H1 (cell line): Measurements from ENCODE around the gene SCP2. TPM values are rescaled to one million over a fixed set of nuclear protein-coding genes. Genes with fewer than 3 reads are reported as not detected.

Source experiments
- CTCF ChIA-PET: fragments of 300-600 bp; sonication (Branson Sonifier 250); formaldehyde crosslinking; loops from one replicate; lab custom pipeline; 2021; ENCODE audit not compliant: partially characterized antibody; lab: Charles Lee
- POLR2A ChIA-PET: fragments of 300-600 bp; sonication (Branson Sonifier 250); formaldehyde crosslinking; loops from one replicate; lab custom pipeline; 2021; ENCODE audit warnings: inconsistent platforms; ENCODE audit not compliant: partially characterized antibody; lab: Charles Lee
- DNase-seq, 2 experiments: peaks; one replicate each; pipeline versions ENCODE4 v3.0.0 to v3.0.0-alpha.2; 2010 to 2022; ENCODE audit warnings: low spot score in 2 of 2, low read depth in 1 of 2, mixed read lengths in 1 of 2
- FAIRE-seq: peaks from 2 replicates; lab custom pipeline; 2011; peaks lifted over from hg19 to GRCh38; lab: Jason Lieb, UNC
- H2AFZ ChIP-seq: 2 replicates; pipeline ENCODE4 v1.8.1; 2012; ENCODE audit warnings: low read length, inconsistent platforms
- H2AK5ac ChIP-seq: 2 replicates; pipeline ENCODE4 v1.6.1; 2013; ENCODE audit warnings: low read depth, low read length
- H2BK120ac ChIP-seq: replicated peaks from 2 replicates; pipeline ENCODE3; 2013; ENCODE audit warnings: low read depth, low read length, inconsistent platforms
- H2BK12ac ChIP-seq: 2 replicates; pipeline ENCODE4 v1.6.1; 2013; ENCODE audit warnings: low read depth, low read length
- H2BK15ac ChIP-seq: 2 replicates; pipeline ENCODE4 v1.6.1; 2013; ENCODE audit warnings: low read length
- H2BK20ac ChIP-seq: 2 replicates; pipeline ENCODE4 v1.6.1; 2013; ENCODE audit warnings: low read length
- H2BK5ac ChIP-seq: 2 replicates; pipeline ENCODE4 v1.6.1; 2013; ENCODE audit warnings: low read depth, low read length
- H3K14ac ChIP-seq: 2 replicates; pipeline ENCODE4 v1.6.1; 2013; ENCODE audit warnings: inconsistent platforms; ENCODE audit not compliant: insufficient read length
- H3K18ac ChIP-seq: 2 replicates; pipeline ENCODE4 v1.6.1; 2013; ENCODE audit warnings: low read length; ENCODE audit errors: extremely low read depth
- H3K23ac ChIP-seq: 2 replicates; pipeline ENCODE4 v1.6.1; 2013; ENCODE audit warnings: inconsistent platforms; ENCODE audit not compliant: insufficient read length
- H3K23me2 ChIP-seq: 2 replicates; pipeline ENCODE4 v1.6.1; 2013; ENCODE audit warnings: low read depth, low read length
- H3K27ac ChIP-seq: 2 replicates; pipeline ENCODE4 v1.6.1; 2011; ENCODE audit warnings: low read depth, low read length, inconsistent platforms
- H3K27me3 ChIP-seq, 4 experiments: replicated peaks in 1 of 4; 1 replicate in 1 of 4; 2 replicates in 3 of 4; pipeline versions ENCODE4 v1.6.1 to v1.8.1; 2011 to 2013; ENCODE audit warnings: low read length in 3 of 4, mild to moderate bottlenecking in 3 of 4, inconsistent platforms in 2 of 4, mixed read lengths in 2 of 4, moderate library complexity in 1 of 4; ENCODE audit not compliant: control insufficient read depth in 3 of 4, insufficient read depth in 3 of 4; ENCODE audit errors: extremely low read depth in 1 of 4
- H3K36me3 ChIP-seq, 4 experiments: 2 replicates each; pipeline versions ENCODE4 v1.6.1 to v1.8.1; 2011 to 2013; ENCODE audit warnings: mild to moderate bottlenecking in 4 of 4, low read length in 3 of 4, moderate library complexity in 2 of 4, control low read depth in 1 of 4, inconsistent platforms in 1 of 4; ENCODE audit not compliant: insufficient read depth in 4 of 4, control insufficient read depth in 2 of 4
- H3K4ac ChIP-seq: replicated peaks from 2 replicates; pipeline ENCODE3; 2013; ENCODE audit warnings: low read length, low read depth, mixed read lengths, inconsistent platforms; ENCODE audit not compliant: insufficient read length
- H3K4me1 ChIP-seq, 4 experiments: replicated peaks in 1 of 4; 1 replicate in 1 of 4; 2 replicates in 3 of 4; pipeline versions ENCODE4 v1.6.1 to v1.8.1; 2011 to 2013; ENCODE audit warnings: low read length in 3 of 4, inconsistent platforms in 2 of 4, mixed read lengths in 1 of 4; ENCODE audit not compliant: insufficient read depth in 4 of 4, control insufficient read depth in 3 of 4
- H3K4me2 ChIP-seq, 2 experiments: 2 replicates each; pipeline versions ENCODE4 v1.6.1 to v1.8.1; 2011 to 2013; ENCODE audit warnings: low read depth in 2 of 2, low read length in 2 of 2, control low read depth in 1 of 2, inconsistent platforms in 1 of 2, mild to moderate bottlenecking in 1 of 2; ENCODE audit not compliant: insufficient read depth in 1 of 2
- H3K4me3 ChIP-seq, 4 experiments: fragments of 200-600, 300-600 bp in 1 of 4; sonication (generic), shearing (Covaris generic), sonication (Bioruptor Twin) in 1 of 4; 2 replicates each; pipeline versions ENCODE4 v1.5.1 to v1.8.1; 2011 to 2016; ENCODE audit warnings: low read length in 4 of 4, low read depth in 3 of 4, control low read depth in 2 of 4, inconsistent platforms in 2 of 4, mild to moderate bottlenecking in 2 of 4, mixed read lengths in 1 of 4, moderate library complexity in 1 of 4; ENCODE audit not compliant: insufficient read depth in 2 of 4; ENCODE audit errors: extremely low read depth in 1 of 4
- H3K56ac ChIP-seq: replicated peaks from 2 replicates; pipeline ENCODE3; 2013; ENCODE audit warnings: low read depth, mild to moderate bottlenecking, mixed read lengths, low read length, inconsistent platforms; ENCODE audit not compliant: insufficient read length
- H3K79me1 ChIP-seq: 2 replicates; pipeline ENCODE4 v1.6.1; 2013; ENCODE audit warnings: low read depth, low read length, control low read depth
- H3K79me2 ChIP-seq, 2 experiments: 2 replicates each; pipeline versions ENCODE4 v1.6.1 to v1.8.1; 2012 to 2013; ENCODE audit warnings: low read length in 2 of 2, mild to moderate bottlenecking in 2 of 2, inconsistent platforms in 1 of 2; ENCODE audit not compliant: insufficient read depth in 2 of 2, control insufficient read depth in 1 of 2
- H3K9ac ChIP-seq, 4 experiments: replicated peaks in 1 of 4; 1 replicate in 1 of 4; 2 replicates in 3 of 4; pipeline versions ENCODE4 v1.6.1 to v1.8.1; 2011 to 2013; ENCODE audit warnings: low read depth in 3 of 4, low read length in 3 of 4, control low read depth in 2 of 4, mild to moderate bottlenecking in 2 of 4, moderate library complexity in 2 of 4, inconsistent platforms in 1 of 4; ENCODE audit errors: extremely low read depth in 1 of 4
- H3K9me3 ChIP-seq, 2 experiments: 2 replicates each; pipeline versions ENCODE4 v1.6.1 to v1.8.1; 2012 to 2013; ENCODE audit warnings: mild to moderate bottlenecking in 2 of 2, moderate library complexity in 2 of 2, control low read depth in 1 of 2, inconsistent platforms in 1 of 2, low read depth in 1 of 2, low read length in 1 of 2, mixed read lengths in 1 of 2; ENCODE audit not compliant: insufficient read depth in 2 of 2
- H4K20me1 ChIP-seq, 2 experiments: replicated peaks in 1 of 2; 2 replicates each; pipeline versions ENCODE3 to v1.8.1; 2011 to 2013; ENCODE audit warnings: inconsistent platforms in 2 of 2, low read length in 2 of 2, mild to moderate bottlenecking in 1 of 2; ENCODE audit not compliant: insufficient read depth in 2 of 2, control insufficient read depth in 1 of 2
- H4K5ac ChIP-seq: 2 replicates; pipeline ENCODE4 v1.6.1; 2013; ENCODE audit warnings: low read length, low read depth, mixed read lengths, inconsistent platforms; ENCODE audit not compliant: insufficient read length
- H4K8ac ChIP-seq: 2 replicates; pipeline ENCODE4 v1.8.0; 2013; ENCODE audit warnings: mild to moderate bottlenecking, moderate library complexity, low read length, inconsistent platforms; ENCODE audit not compliant: insufficient read depth; ENCODE audit errors: extremely low read depth
- H4K91ac ChIP-seq: replicated peaks from 2 replicates; pipeline ENCODE3; 2013; ENCODE audit warnings: low read length, mixed read lengths, inconsistent platforms; ENCODE audit not compliant: insufficient read length
- BCL11A ChIP-seq, 2 experiments: IDR thresholded peaks; one replicate each; pipeline ENCODE4 v1.6.1; 2011; ENCODE audit warnings: low read depth in 2 of 2, low read length in 2 of 2, mild to moderate bottlenecking in 2 of 2
- CEBPB ChIP-seq: IDR thresholded peaks from 2 replicates; pipeline ENCODE4 v1.6.1; 2012; ENCODE audit warnings: low read depth, low read length
- CHD2 ChIP-seq: IDR thresholded peaks from 2 replicates; pipeline ENCODE4 v1.6.1; 2012; ENCODE audit warnings: low read length, improper control_type of control experiment
- POLR2AphosphoS5 ChIP-seq: IDR thresholded peaks from 2 replicates; pipeline ENCODE4 v1.6.1; 2011; ENCODE audit warnings: low read depth, low read length
- SIRT6 ChIP-seq: IDR thresholded peaks from one replicate; pipeline ENCODE4 v1.7.1; 2012; ENCODE audit warnings: low read length, inconsistent platforms
- SIX5 ChIP-seq: IDR thresholded peaks from 2 replicates; pipeline ENCODE4 v1.6.1; 2011; ENCODE audit warnings: mild to moderate bottlenecking, low read depth, low read length
- ZNF274 ChIP-seq: IDR thresholded peaks from 2 replicates; pipeline ENCODE4 v1.7.0; 2012; ENCODE audit warnings: low read length, borderline replicate concordance; ENCODE audit errors: extremely low read depth
- WGBS, 2 experiments: shearing (Covaris generic) in 1 of 2; methylation state at CpG; one replicate each; pipeline versions ENCODE4 v1.1.6 to v1.1.7; 2013 to 2015; ENCODE audit warnings: low lambda C conversion rate in 2 of 2, mixed read lengths in 2 of 2, inconsistent platforms in 1 of 2, low coverage in 1 of 2, missing lambda C conversion rate in 1 of 2; ENCODE audit not compliant: insufficient replicate concordance in 2 of 2, insufficient coverage in 1 of 2, insufficient read length in 1 of 2; ENCODE audit errors: extremely low coverage in 1 of 2, missing lambda C conversion rate in 1 of 2; 5-methylcytosine and 5-hydroxymethylcytosine counted together
- polyA plus RNA-seq, 7 experiments: library from polyadenylated mRNA; depleted of rRNA in 3 of 7; stranded (reverse) in 5 of 7; unstranded in 2 of 7; fragments of >200 nt in 5 of 7; fragments of 200-250 nt in 2 of 7; gene quantifications; 1 replicate in 5 of 7; 2 replicates in 1 of 7; 4 replicates in 1 of 7; pipeline versions ENCODE4 v1.2.1 to v1.2.3, GENCODE V29; 2011 to 2013; ENCODE audit warnings: missing spikeins in 2 of 7, mixed read lengths in 2 of 7
- total RNA-seq: library from RNA; stranded (reverse); fragmentation: NEBNext Ultra II Directional; extraction: Animal tissue kit (Norgen Biotek cat#: 25700); gene quantifications from 2 replicates; pipeline ENCODE4 v1.2.1, GENCODE V29; 2021
- TF ChIP-seq, protein P1 (sequence below): IDR thresholded peaks from 2 replicates; pipeline ENCODE4 v1.6.1; 2011; ENCODE audit warnings: low read length, improper control_type of control experiment
- TF ChIP-seq, protein P2 (sequence below): IDR thresholded peaks from 2 replicates; pipeline ENCODE4 v1.6.1; 2012; ENCODE audit warnings: inconsistent platforms
- TF ChIP-seq, protein P3 (sequence below): IDR thresholded peaks from 2 replicates; pipeline ENCODE4 v1.6.1; 2012; ENCODE audit warnings: low read length, inconsistent platforms

The SCP2 gene
- total and polyA plus RNA-seq, 2 of the 8 experiments (the other 6 are each of a cell fraction or from before 2014, with no cell fraction given), result 20.9 to 54.3 TPM

DNA sequence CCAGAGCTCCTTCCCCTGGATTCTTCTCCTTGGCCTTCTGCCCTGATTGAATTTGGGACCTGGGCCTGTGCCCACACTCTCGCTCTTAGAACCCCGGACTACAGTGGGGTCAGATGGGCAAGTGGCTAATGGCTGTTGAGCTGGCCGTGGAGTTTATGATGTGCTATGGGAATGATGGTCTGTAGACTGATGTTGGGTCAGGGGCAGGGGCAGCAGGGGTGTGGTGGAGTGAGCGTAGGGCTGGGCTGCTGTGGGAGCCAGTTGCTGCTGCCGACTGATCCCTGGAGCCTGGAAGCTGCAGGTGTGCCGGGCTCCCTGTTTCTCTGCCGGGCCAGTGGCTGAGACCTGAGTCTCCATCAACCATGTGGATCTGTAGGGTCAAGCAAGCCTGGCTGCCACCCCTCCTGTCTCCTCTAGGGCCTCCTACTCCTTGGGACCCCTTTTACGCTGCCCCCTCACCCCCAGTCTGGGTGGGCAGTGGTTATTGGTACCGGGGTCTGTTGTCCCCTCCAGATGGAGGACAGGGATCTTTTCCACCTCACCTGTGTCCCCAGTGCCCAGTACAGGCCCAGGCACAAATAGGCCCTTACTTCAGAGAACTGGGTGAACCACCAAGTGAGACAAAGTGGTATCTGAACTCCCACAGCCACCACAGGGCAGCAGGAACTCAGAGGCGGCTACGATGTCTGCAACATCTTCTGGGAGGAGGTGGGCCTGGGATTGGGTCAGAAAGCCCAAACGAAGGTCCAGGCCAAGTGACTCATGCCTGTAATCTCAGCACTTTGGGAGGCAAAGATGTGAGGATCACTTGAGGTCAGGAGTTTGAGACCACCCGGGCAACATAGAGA is 140.0 kb downstream of the SCP2 start:
- ChIA-PET CTCF (interaction anchor here (1.0 to 2.3 kb wide), 4 partner anchors 54 to 162 kb away, joined by 3 to 7 read pairs (median 4); no protein-coding TSS in a partner anchor), POLR2A (no interaction called here)
- Histone ChIP-seq H3K27me3 (peaks cover 13 to 29% (median 27%) of the 10 kb centered on the region in 4 experiments), H3K4ac (no peak overlapping the region), H3K14ac (no peak overlapping the region), H2BK15ac (no peak overlapping the region), H3K27ac (no peak overlapping the region), H3K36me3 (no peaks in the 10 kb centered on the region), H4K91ac (no peak overlapping the region), H3K18ac (no peak overlapping the region), H3K4me3 (no peak overlapping the region), H3K9ac (no peak overlapping the region), H2BK120ac (no peak overlapping the region), H2BK20ac (no peak overlapping the region), H3K23ac (no peak overlapping the region), H3K79me2 (no peaks in the 10 kb centered on the region), H4K5ac (no peak overlapping the region), H3K4me1 (peaks cover 0 to 9% (median 0%) of the 10 kb centered on the region in 4 experiments; a peak in 4 of 7 replicates), H2BK5ac (no peak overlapping the region), H2AFZ (no peak overlapping the region), H3K23me2 (peaks cover 7% of the 10 kb centered on the region; the same call in 1 of the 2 replicates), H3K79me1 (no peaks in the 10 kb centered on the region), H3K56ac (no peak overlapping the region), H3K4me2 (no peak overlapping the region), H2BK12ac (no peak overlapping the region), H4K8ac (no peak overlapping the region), H3K9me3 (no peaks in the 10 kb centered on the region), H2AK5ac (no peak overlapping the region), H4K20me1 (no peaks in the 10 kb centered on the region)
- 80% methylated on average over 13 of the region's 13 CpGs; no CpG with 5 or more reads in 1 of the 2 experiments for WGBS, 2 experiments
- DNase-seq (no peak), FAIRE-seq (no peak)
- no peak for TF ChIP-seq POLR2AphosphoS5
- no peak for TF ChIP-seq SIRT6
- TF ChIP-seq SIX5, result no peak
- no peak for TF ChIP-seq ZNF274
- TF ChIP-seq, protein P1, sequence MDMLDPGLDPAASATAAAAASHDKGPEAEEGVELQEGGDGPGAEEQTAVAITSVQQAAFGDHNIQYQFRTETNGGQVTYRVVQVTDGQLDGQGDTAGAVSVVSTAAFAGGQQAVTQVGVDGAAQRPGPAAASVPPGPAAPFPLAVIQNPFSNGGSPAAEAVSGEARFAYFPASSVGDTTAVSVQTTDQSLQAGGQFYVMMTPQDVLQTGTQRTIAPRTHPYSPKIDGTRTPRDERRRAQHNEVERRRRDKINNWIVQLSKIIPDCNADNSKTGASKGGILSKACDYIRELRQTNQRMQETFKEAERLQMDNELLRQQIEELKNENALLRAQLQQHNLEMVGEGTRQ, result no peak
- TF ChIP-seq BCL11A (IDR thresholded peaks at IDR 0.05; ENCODE audit: low read depth in 2 of 2, low read length in 2 of 2), result no peak
- TF ChIP-seq, protein P2, sequence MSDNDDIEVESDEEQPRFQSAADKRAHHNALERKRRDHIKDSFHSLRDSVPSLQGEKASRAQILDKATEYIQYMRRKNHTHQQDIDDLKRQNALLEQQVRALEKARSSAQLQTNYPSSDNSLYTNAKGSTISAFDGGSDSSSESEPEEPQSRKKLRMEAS, result no peak
- TF ChIP-seq, protein P3, sequence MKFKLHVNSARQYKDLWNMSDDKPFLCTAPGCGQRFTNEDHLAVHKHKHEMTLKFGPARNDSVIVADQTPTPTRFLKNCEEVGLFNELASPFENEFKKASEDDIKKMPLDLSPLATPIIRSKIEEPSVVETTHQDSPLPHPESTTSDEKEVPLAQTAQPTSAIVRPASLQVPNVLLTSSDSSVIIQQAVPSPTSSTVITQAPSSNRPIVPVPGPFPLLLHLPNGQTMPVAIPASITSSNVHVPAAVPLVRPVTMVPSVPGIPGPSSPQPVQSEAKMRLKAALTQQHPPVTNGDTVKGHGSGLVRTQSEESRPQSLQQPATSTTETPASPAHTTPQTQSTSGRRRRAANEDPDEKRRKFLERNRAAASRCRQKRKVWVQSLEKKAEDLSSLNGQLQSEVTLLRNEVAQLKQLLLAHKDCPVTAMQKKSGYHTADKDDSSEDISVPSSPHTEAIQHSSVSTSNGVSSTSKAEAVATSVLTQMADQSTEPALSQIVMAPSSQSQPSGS, result no peak
- TF ChIP-seq CEBPB, result no peak
- TF ChIP-seq CHD2, result no peak
